ENCODE data around the gene AQP7.
"Not testable (repeated sequence)": the region's sequence is repeated elsewhere in the genome, so short reads cannot be mapped to it uniquely, and the experiment has no call there.

GRCh38 chr9:33399047-33399446 lies 3.3 kb downstream of the AQP7 start:
- TF ChIP-seq TAF1, POLR2A, POLR2AphosphoS5, SPI1 (IDR thresholded peaks at IDR 0.05; ENCODE audit: low read depth, low read length): not testable (repeated sequence)

Data from GM12891 (cell line).